NCI-H2081 treated with DMSO at 0.1 percent for 48 hours (cell line): ENCODE measurements around the gene MGLL.

Experiments
- DNase-seq: peaks from one replicate; lab custom pipeline; 2025; lab: John Stamatoyannopoulos, UW

The MGLL gene

GRCh38 chr3:127822041-127822681, at the start of gene MGLL:
Gene MGLL (minus strand): TSS chr3:127822515. CDS start chr3:127822318, 197 bp downstream.
- DNase-seq, result no peak

- no peak for DNase-seq
Measured at GRCh38 chr3:127870156-127870555, 47.8 kb upstream of the MGLL start.

GRCh38 chr3:127867986-127868385, 45.7 kb upstream of the MGLL start:
- no peak for DNase-seq

- DNase-seq, result no peak
Measured at GRCh38 chr3:127867412-127867811, 45.1 kb upstream of the MGLL start.

GRCh38 chr3:127865941-127866340, 43.6 kb upstream of the MGLL start:
- DNase-seq, result no peak

- no peak for DNase-seq
Measured at GRCh38 chr3:127860211-127860696, 37.9 kb upstream of the MGLL start.

- no peak for DNase-seq
Measured at GRCh38 chr3:127859730-127860129, 37.4 kb upstream of the MGLL start.

GRCh38 chr3:127858937-127859336, 36.6 kb upstream of the MGLL start:
- DNase-seq, result no peak

GRCh38 chr3:127858521-127858920, 36.2 kb upstream of the MGLL start:
- no peak for DNase-seq

- DNase-seq, result no peak
Measured at GRCh38 chr3:127857333-127857732, 35.0 kb upstream of the MGLL start.

- DNase-seq, result no peak
Measured at GRCh38 chr3:127856801-127857200, 34.5 kb upstream of the MGLL start.

- no peak for DNase-seq
Measured at GRCh38 chr3:127855246-127855645, 32.9 kb upstream of the MGLL start.

- DNase-seq, result no peak
Measured at GRCh38 chr3:127853681-127854080, 31.4 kb upstream of the MGLL start.

- DNase-seq, result peak; percentile 95
Measured at GRCh38 chr3:127851899-127852298, 29.6 kb upstream of the MGLL start.

GRCh38 chr3:127849368-127849767, 27.1 kb upstream of the MGLL start:
- no peak for DNase-seq

GRCh38 chr3:127848131-127849129, 26.1 kb upstream of the MGLL start:
- DNase-seq, result no peak

GRCh38 chr3:127847236-127847720, 25.0 kb upstream of the MGLL start:
- no peak for DNase-seq

GRCh38 chr3:127846576-127846975, 24.3 kb upstream of the MGLL start:
- DNase-seq, result no peak

GRCh38 chr3:127844326-127844942, 22.1 kb upstream of the MGLL start:
- DNase-seq, result no peak

- no peak for DNase-seq
Measured at GRCh38 chr3:127840671-127841070, 18.4 kb upstream of the MGLL start.

GRCh38 chr3:127839099-127839498, 16.8 kb upstream of the MGLL start:
- DNase-seq, result no peak
